Non-pigmented ciliary epithelial cell (primary cell): ENCODE results near the gene TMEM88.
"Not testable (repeated sequence)": the region's sequence is repeated elsewhere in the genome, so short reads cannot be mapped to it uniquely, and the experiment has no call there.

Source experiments
- DNase-seq: peaks from one replicate; pipeline ENCODE4 v3.0.0-alpha.2; 2010; ENCODE audit warnings: low read depth

Gene TMEM88

GRCh38 chr17:7856011-7856810 is 1.3 kb downstream of the TMEM88 start:
- no peak for DNase-seq

GRCh38 chr17:7856811-7857712 is 2.2 kb downstream of the TMEM88 start, which contains the start of gene NAA38:
NAA38 (minus strand) TSS chr17:7857559; CDS start chr17:7857463, 96 bp downstream.
- DNase-seq, result peak; percentile 98

GRCh38 chr17:7857713-7858521 is 3.1 kb downstream of the TMEM88 start, which contains the start of gene CYB5D1:
CYB5D1 (plus strand) TSS chr17:7858003; CDS start chr17:7858135, 132 bp downstream.
- DNase-seq, result peak; percentile 67

- no peak for DNase-seq
These were observed 3.6 kb downstream of the TMEM88 start for GRCh38 chr17:7858522-7858810.

- no peak for DNase-seq
These were observed 4.2 kb downstream of the TMEM88 start for GRCh38 chr17:7859028-7859427.

- DNase-seq, result no peak
These were observed 8.0 kb downstream of the TMEM88 start for GRCh38 chr17:7862692-7863437.

GRCh38 chr17:7864384-7864783 is 9.5 kb downstream of the TMEM88 start:
- DNase-seq, result not testable (repeated sequence)

GRCh38 chr17:7864995-7865650 is 10.3 kb downstream of the TMEM88 start:
- DNase-seq, result no peak

GRCh38 chr17:7867881-7868329 is 13.0 kb downstream of the TMEM88 start:
- DNase-seq, result no peak

- DNase-seq, result no peak
These were observed 18.2 kb downstream of the TMEM88 start for GRCh38 chr17:7873051-7873450.

- no peak for DNase-seq
These were observed 21.0 kb downstream of the TMEM88 start for GRCh38 chr17:7875804-7876370.

GRCh38 chr17:7878234-7878633 is 23.4 kb downstream of the TMEM88 start:
- no peak for DNase-seq

GRCh38 chr17:7880076-7880868 is 25.4 kb downstream of the TMEM88 start:
- no peak for DNase-seq

- DNase-seq, result no peak
These were observed 26.6 kb downstream of the TMEM88 start for GRCh38 chr17:7881276-7882054.

- DNase-seq, result no peak
These were observed 27.2 kb downstream of the TMEM88 start for GRCh38 chr17:7882068-7882467.

- DNase-seq, result no peak
These were observed 27.8 kb downstream of the TMEM88 start for GRCh38 chr17:7882629-7883028.

- DNase-seq, result no peak
These were observed 29.0 kb downstream of the TMEM88 start for GRCh38 chr17:7883781-7884386.
